Ovary (tissue), 3 donors: ENCODE results near the gene MFSD6L.

ENCODE experiments used
- CTCF ChIP-seq, 3 donors: fragments of 450-650 bp in 2 of 3; fragments of 200-600 bp in 1 of 3; IDR thresholded peaks; one replicate each; pipeline versions ENCODE4 v1.5.1 to v1.8.0; 2016 to 2022; ENCODE audit warnings: antibody characterized with exemption in 3 of 3, mild to moderate bottlenecking in 1 of 3
- POLR2A ChIP-seq: fragments of 450-650 bp; IDR thresholded peaks from one replicate; pipeline ENCODE4 v1.6.1; 2017; ENCODE audit warnings: antibody characterized with exemption, mild to moderate bottlenecking, moderate library complexity
- donor health status: DM: no; HTN: no; CAD: no.

GRCh38 chr17:8818654-8819330 is 19.6 kb upstream of the MFSD6L start:
- TF ChIP-seq CTCF (IDR thresholded peaks at IDR 0.05) (no peak), POLR2A (no peak)
